Activated naive CD4-positive, alpha-beta T cell (primary cell): Measurements from ENCODE around the gene FNDC8.
A peak's percentile ranks its signal among the peaks of the same experiment; 100 is the strongest.
"Not testable (repeated sequence)": the region's sequence is repeated elsewhere in the genome, so short reads cannot be mapped to it uniquely, and the experiment has no call there.

Source experiments
- DNase-seq, 4 experiments: peaks; one replicate each; lab custom pipeline; 2025; lab: John Stamatoyannopoulos, UW

FNDC8 gene

GRCh38 chr17:35144840-35145239 lies 23.4 kb downstream of the FNDC8 start:
- DNase-seq: no peak

GRCh38 chr17:35146214-35146833 lies 24.9 kb downstream of the FNDC8 start:
- DNase-seq: no peak

GRCh38 chr17:35147375-35147905 lies 26.0 kb downstream of the FNDC8 start, which contains the start of gene UNC45B:
UNC45B (plus strand) TSS chr17:35147817; CDS start chr17:35148264, 447 bp downstream.
- no peak for DNase-seq

GRCh38 chr17:35148144-35148543 lies 26.7 kb downstream of the FNDC8 start:
- no peak for DNase-seq

- DNase-seq: no peak
These were observed 28.5 kb downstream of the FNDC8 start for GRCh38 chr17:35149941-35150340.

GRCh38 chr17:35151080-35151479 lies 29.7 kb downstream of the FNDC8 start:
- DNase-seq: not testable (repeated sequence)

GRCh38 chr17:35152421-35153140 lies 31.2 kb downstream of the FNDC8 start:
- DNase-seq: no peak

GRCh38 chr17:35154196-35155165 lies 33.1 kb downstream of the FNDC8 start:
- no peak for DNase-seq

GRCh38 chr17:35155246-35155645 lies 33.8 kb downstream of the FNDC8 start:
- no peak for DNase-seq

GRCh38 chr17:35159940-35160339 lies 38.5 kb downstream of the FNDC8 start:
- DNase-seq: no peak

GRCh38 chr17:35160354-35161201 lies 39.2 kb downstream of the FNDC8 start:
- peak in 2 of 4 experiments; percentile 8 for DNase-seq

GRCh38 chr17:35161281-35161761 lies 39.9 kb downstream of the FNDC8 start:
- DNase-seq: no peak

GRCh38 chr17:35162755-35163154 lies 41.3 kb downstream of the FNDC8 start:
- DNase-seq: no peak

- no peak for DNase-seq
These were observed 42.5 kb downstream of the FNDC8 start for GRCh38 chr17:35163886-35164285.

GRCh38 chr17:35164716-35165115 lies 43.3 kb downstream of the FNDC8 start:
- no peak for DNase-seq

- no peak for DNase-seq
These were observed 45.1 kb downstream of the FNDC8 start for GRCh38 chr17:35166526-35166925.

- no peak for DNase-seq
These were observed 45.6 kb downstream of the FNDC8 start for GRCh38 chr17:35167046-35167445.

GRCh38 chr17:35167666-35168065 lies 46.3 kb downstream of the FNDC8 start:
- no peak for DNase-seq

- no peak for DNase-seq
These were observed 48.5 kb downstream of the FNDC8 start for GRCh38 chr17:35169835-35170363.

- DNase-seq: peak in 2 of 4 experiments; percentile 8 to 10
These were observed 49.8 kb downstream of the FNDC8 start for GRCh38 chr17:35170968-35171771.
